Gastroesophageal sphincter (tissue), 4 donors: ENCODE results near the gene DISC1. TPM values are rescaled to one million over a fixed set of nuclear protein-coding genes. Genes with fewer than 3 reads are reported as not detected.

Source experiments
- ATAC-seq: fragments of 150-250 bp; one replicate; pipeline ENCODE4 v1.9.1; 2016; ENCODE audit warnings: mild to moderate bottlenecking, moderate library complexity
- H3K27ac ChIP-seq, 4 donors: fragments of 200-600 bp; sonication (generic) in 3 of 4; 1 replicate in 3 of 4; 2 replicates in 1 of 4; pipeline ENCODE4 v1.5.1; 2016 to 2019
- H3K27me3 ChIP-seq: fragments of 200-600 bp; sonication (generic); one replicate; pipeline ENCODE4 v1.5.1; 2019
- H3K36me3 ChIP-seq, 2 donors: fragments of 200-600 bp; sonication (generic); one replicate each; pipeline ENCODE4 v1.5.1; 2019; ENCODE audit warnings: control low read depth in 1 of 2
- H3K4me1 ChIP-seq, 3 donors: fragments of 200-600 bp; sonication (generic); 1 replicate in 2 of 3; 2 replicates in 1 of 3; pipeline ENCODE4 v1.5.1; 2016 to 2019; ENCODE audit warnings: control low read depth in 2 of 3
- H3K4me3 ChIP-seq, 2 donors: fragments of 200-600 bp; sonication (generic); one replicate each; pipeline ENCODE4 v1.5.1; 2019; ENCODE audit warnings: mild to moderate bottlenecking in 1 of 2, moderate library complexity in 1 of 2
- H3K9me3 ChIP-seq, 3 donors: fragments of 200-600 bp; sonication (generic); one replicate each; pipeline ENCODE4 v1.5.1; 2017 to 2019; ENCODE audit warnings: control low read depth in 2 of 3
- EP300 ChIP-seq: sonication (generic); formaldehyde crosslinking; IDR thresholded peaks from one replicate; pipeline ENCODE4 v1.6.1; 2017; ENCODE audit warnings: antibody characterized with exemption, mild to moderate bottlenecking
- POLR2A ChIP-seq, 2 donors: fragments of 450-650 bp; IDR thresholded peaks; one replicate each; pipeline ENCODE4 v1.6.1; 2017; ENCODE audit warnings: antibody characterized with exemption in 2 of 2, mild to moderate bottlenecking in 2 of 2, moderate library complexity in 1 of 2
- POLR2AphosphoS5 ChIP-seq: sonication (generic); formaldehyde crosslinking; IDR thresholded peaks from one replicate; pipeline ENCODE4 v1.6.1; 2017; ENCODE audit warnings: antibody characterized with exemption
- WGBS, 2 donors: methylation state at CpG; one replicate each; pipeline ENCODE4 v1.1.5; 2018; ENCODE audit warnings: low coverage in 1 of 2; 5-methylcytosine and 5-hydroxymethylcytosine counted together
- total RNA-seq, 4 donors: library from RNA; depleted of rRNA; stranded (reverse); fragments of >200 nt; gene quantifications; one replicate each; pipeline ENCODE4 v1.1.0, GENCODE V29; 2016
- TF ChIP-seq, protein P1 (sequence below), 4 experiments: fragments of 200-600 bp in 2 of 4; fragments of 450-650 bp in 2 of 4; sonication (generic) in 1 of 4; IDR thresholded peaks; one replicate each; pipeline ENCODE4 v1.5.1; 2017 to 2019; ENCODE audit warnings: antibody characterized with exemption in 4 of 4, mild to moderate bottlenecking in 2 of 4, moderate library complexity in 2 of 4

The DISC1 gene
- total RNA-seq, 4 donors from 2014 or later = 4.4 to 9.8 (median 6.8) TPM

GRCh38 chr1:231893400-231894102 is 267.0 kb downstream of the DISC1 start:
- TF ChIP-seq, protein P1, sequence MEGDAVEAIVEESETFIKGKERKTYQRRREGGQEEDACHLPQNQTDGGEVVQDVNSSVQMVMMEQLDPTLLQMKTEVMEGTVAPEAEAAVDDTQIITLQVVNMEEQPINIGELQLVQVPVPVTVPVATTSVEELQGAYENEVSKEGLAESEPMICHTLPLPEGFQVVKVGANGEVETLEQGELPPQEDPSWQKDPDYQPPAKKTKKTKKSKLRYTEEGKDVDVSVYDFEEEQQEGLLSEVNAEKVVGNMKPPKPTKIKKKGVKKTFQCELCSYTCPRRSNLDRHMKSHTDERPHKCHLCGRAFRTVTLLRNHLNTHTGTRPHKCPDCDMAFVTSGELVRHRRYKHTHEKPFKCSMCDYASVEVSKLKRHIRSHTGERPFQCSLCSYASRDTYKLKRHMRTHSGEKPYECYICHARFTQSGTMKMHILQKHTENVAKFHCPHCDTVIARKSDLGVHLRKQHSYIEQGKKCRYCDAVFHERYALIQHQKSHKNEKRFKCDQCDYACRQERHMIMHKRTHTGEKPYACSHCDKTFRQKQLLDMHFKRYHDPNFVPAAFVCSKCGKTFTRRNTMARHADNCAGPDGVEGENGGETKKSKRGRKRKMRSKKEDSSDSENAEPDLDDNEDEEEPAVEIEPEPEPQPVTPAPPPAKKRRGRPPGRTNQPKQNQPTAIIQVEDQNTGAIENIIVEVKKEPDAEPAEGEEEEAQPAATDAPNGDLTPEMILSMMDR (IDR thresholded peaks at IDR 0.05) = no peak
- TF ChIP-seq POLR2AphosphoS5 (no peak), POLR2A (IDR thresholded peaks at IDR 0.05) (no peak), EP300 (no peak)
- 91 to 97% methylated on average over 7 of the region's 7 CpGs for WGBS, 2 donors
- no peak for ATAC-seq
- Histone ChIP-seq H3K27me3 (no peaks in the 10 kb centered on the region), H3K36me3 (no peaks in the 10 kb centered on the region), H3K9me3 (no peaks in the 10 kb centered on the region), H3K4me1 (no peaks in the 10 kb centered on the region), H3K27ac (no peak overlapping the region), H3K4me3 (no peak overlapping the region)

DNA sequence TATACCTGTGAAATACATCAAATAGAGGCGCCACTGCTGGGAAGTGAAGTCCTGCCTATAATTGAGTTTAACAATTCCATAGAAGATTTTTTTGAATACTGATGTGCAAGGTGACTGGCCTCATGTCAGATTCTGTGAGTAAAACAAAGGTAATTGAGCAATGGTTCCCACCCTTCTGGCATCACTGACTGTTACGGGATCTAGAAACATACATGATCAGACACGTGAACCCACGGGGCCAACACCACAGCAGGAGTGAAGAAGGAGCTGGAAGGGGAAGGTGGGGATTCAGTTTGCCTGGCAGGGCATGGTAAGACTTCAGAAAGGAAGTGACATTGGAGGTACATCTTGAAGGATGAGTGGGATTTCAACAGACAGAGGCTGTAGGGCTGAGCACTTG is 270.2 kb downstream of the DISC1 start:
- no peaks in the 10 kb centered on the region for H3K36me3 ChIP-seq
- ATAC-seq = no peak
- WGBS, 2 donors = 96 to 97% methylated on average over 4 of the region's 4 CpGs

GRCh38 chr1:231899046-231899445 is 272.5 kb downstream of the DISC1 start:
- no peaks in the 10 kb centered on the region for H3K9me3 ChIP-seq
- ATAC-seq = no peak
- TF ChIP-seq, protein P1 (IDR thresholded peaks at IDR 0.05) = no peak
- TF ChIP-seq POLR2A (IDR thresholded peaks at IDR 0.05) = no peak
- TF ChIP-seq POLR2AphosphoS5 = no peak
- TF ChIP-seq EP300 = no peak
- H3K4me1 ChIP-seq = no peaks in the 10 kb centered on the region
- 100% methylated on average over 1 to 2 of the region's 2 CpGs for WGBS, 2 donors
- no peaks in the 10 kb centered on the region for H3K36me3 ChIP-seq
- H3K27me3 ChIP-seq = no peaks in the 10 kb centered on the region
- H3K27ac ChIP-seq = no peak overlapping the region
- no peak overlapping the region for H3K4me3 ChIP-seq

More for the DNA sequence above, 270.2 kb downstream of the DISC1 start:
- no peak overlapping the region for H3K4me3 ChIP-seq
- no peaks in the 10 kb centered on the region for H3K27me3 ChIP-seq
- no peaks in the 10 kb centered on the region for H3K9me3 ChIP-seq
- H3K4me1 ChIP-seq = no peaks in the 10 kb centered on the region
- no peak overlapping the region for H3K27ac ChIP-seq
- no peak for TF ChIP-seq POLR2A (IDR thresholded peaks at IDR 0.05)
- TF ChIP-seq POLR2AphosphoS5 = no peak
- TF ChIP-seq, protein P1 (IDR thresholded peaks at IDR 0.05) = no peak
- no peak for TF ChIP-seq EP300

DNA sequence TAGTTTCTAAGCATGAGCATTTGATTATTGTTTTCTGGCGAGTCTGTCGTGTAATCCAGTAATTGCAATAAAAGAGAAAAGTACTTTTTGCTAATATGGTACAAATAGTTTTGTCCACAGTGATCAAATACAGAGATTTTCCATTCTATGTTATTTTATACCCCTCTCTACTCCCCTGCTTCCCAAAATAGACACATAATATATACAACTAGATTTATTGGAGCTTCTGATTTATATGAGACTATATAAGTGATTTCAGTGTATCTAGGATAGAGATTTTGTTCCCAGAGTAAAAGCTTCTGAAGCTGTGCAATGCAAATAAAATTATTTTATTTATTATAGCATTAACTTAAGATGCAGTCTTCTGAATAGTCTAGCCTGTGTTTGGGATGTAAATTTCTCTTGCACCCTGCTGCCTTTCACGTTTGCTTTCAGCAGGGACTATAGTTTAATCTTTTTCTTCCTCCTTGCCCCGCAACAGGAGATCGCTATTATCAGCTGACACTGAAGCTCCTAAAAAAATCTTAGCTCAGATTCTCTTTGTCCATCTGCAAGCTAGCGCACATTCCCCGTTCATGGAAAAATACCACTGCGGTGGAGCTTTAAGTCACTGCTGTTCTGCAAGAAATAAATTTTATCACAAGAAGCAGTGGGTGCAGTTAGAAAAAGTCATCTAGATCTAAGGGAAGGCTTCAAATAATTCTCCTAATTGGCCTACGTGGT is 273.3 kb downstream of the DISC1 start:
- H3K27ac ChIP-seq = no peak overlapping the region
- no peaks in the 10 kb centered on the region for H3K36me3 ChIP-seq
- H3K4me1 ChIP-seq = no peaks in the 10 kb centered on the region
- no peaks in the 10 kb centered on the region for H3K27me3 ChIP-seq
- 59 to 65% methylated on average over 9 of the region's 9 CpGs for WGBS, 2 donors
- ATAC-seq = no peak
- H3K4me3 ChIP-seq = no peak overlapping the region
- no peak for TF ChIP-seq POLR2AphosphoS5
- no peak for TF ChIP-seq POLR2A (IDR thresholded peaks at IDR 0.05)
- TF ChIP-seq, protein P1 (IDR thresholded peaks at IDR 0.05) = no peak
- TF ChIP-seq EP300 = no peak
- peaks cover 0 to 5% (median 0%) of the 10 kb centered on the region in 3 donors for H3K9me3 ChIP-seq
